Keratinocyte (primary cell): ENCODE measurements around the gene INAVA. TPM values are rescaled to one million over a fixed set of nuclear protein-coding genes. Genes with fewer than 3 reads are reported as not detected.

Experiments
- DNase-seq: peaks from one replicate; pipeline ENCODE4 v3.0.0-alpha.2; 2011; ENCODE audit warnings: low read depth, missing footprints, low spot score
- FAIRE-seq: peaks from 2 replicates; lab custom pipeline; 2011; peaks lifted over from hg19 to GRCh38; lab: Jason Lieb, UNC
- H2AFZ ChIP-seq: 2 replicates; pipeline ENCODE4 v1.6.0; 2012; ENCODE audit warnings: low read length, control low read depth, inconsistent platforms; ENCODE audit not compliant: control insufficient read depth
- H3K27ac ChIP-seq: 2 replicates; pipeline ENCODE4 v1.5.1; 2011; ENCODE audit warnings: low read length; ENCODE audit not compliant: control insufficient read depth, insufficient read depth
- H3K27me3 ChIP-seq: 3 replicates; pipeline ENCODE4 v1.6.0; 2011; ENCODE audit warnings: low read length; ENCODE audit not compliant: control insufficient read depth, insufficient read depth; ENCODE audit errors: extremely low read depth
- H3K36me3 ChIP-seq, 2 experiments: 2 replicates in 1 of 2; 3 replicates in 1 of 2; pipeline ENCODE4 v1.5.1; 2011; ENCODE audit warnings: low read length in 2 of 2, mild to moderate bottlenecking in 1 of 2; ENCODE audit not compliant: control insufficient read depth in 2 of 2, insufficient read depth in 2 of 2; ENCODE audit errors: extremely low read depth in 1 of 2
- H3K4me1 ChIP-seq: 3 replicates; pipeline ENCODE4 v1.5.1; 2011; ENCODE audit warnings: low read length; ENCODE audit not compliant: control insufficient read depth, insufficient read depth; ENCODE audit errors: extremely low read depth
- H3K4me2 ChIP-seq: 3 replicates; pipeline ENCODE4 v1.6.0; 2011; ENCODE audit warnings: low read depth, low read length; ENCODE audit not compliant: control insufficient read depth, insufficient read depth; ENCODE audit errors: extremely low read depth
- H3K4me3 ChIP-seq, 3 experiments: fragments of 200-600 bp in 1 of 3; sonication (generic) in 1 of 3; 2 replicates in 2 of 3; 3 replicates in 1 of 3; pipeline ENCODE4 v1.5.1; 2011 to 2016; ENCODE audit warnings: low read length in 3 of 3, mild to moderate bottlenecking in 3 of 3, control low read depth in 2 of 3, inconsistent platforms in 1 of 3, low read depth in 1 of 3, mixed read lengths in 1 of 3, mixed run types in 1 of 3, moderate library complexity in 1 of 3; ENCODE audit not compliant: control insufficient read depth in 2 of 3, insufficient read depth in 2 of 3; ENCODE audit errors: extremely low read depth in 1 of 3
- H3K79me2 ChIP-seq: 2 replicates; pipeline ENCODE4 v1.6.0; 2012; ENCODE audit warnings: low read length; ENCODE audit not compliant: control insufficient read depth, insufficient read depth
- H3K9ac ChIP-seq: 3 replicates; pipeline ENCODE4 v1.6.0; 2011; ENCODE audit warnings: low read length; ENCODE audit not compliant: control insufficient read depth, insufficient read depth; ENCODE audit errors: extremely low read depth
- H3K9me1 ChIP-seq: 3 replicates; pipeline ENCODE4 v1.6.0; 2011; ENCODE audit warnings: low read length; ENCODE audit not compliant: control insufficient read depth, insufficient read depth; ENCODE audit errors: extremely low read depth
- H3K9me3 ChIP-seq: 2 replicates; pipeline ENCODE4 v1.5.1; 2012; ENCODE audit warnings: low read depth, low read length; ENCODE audit not compliant: control insufficient read depth
- H4K20me1 ChIP-seq: 3 replicates; pipeline ENCODE4 v1.6.0; 2011; ENCODE audit warnings: low read length; ENCODE audit not compliant: control insufficient read depth, insufficient read depth; ENCODE audit errors: extremely low read depth
- CTCF ChIP-seq, 3 experiments: IDR thresholded peaks in 1 of 3; conservative IDR thresholded peaks in 1 of 3; optimal IDR thresholded peaks in 1 of 3; 2 replicates in 2 of 3; 3 replicates in 1 of 3; pipeline versions ENCODE3 to v1.5.1; 2011; ENCODE audit warnings: low read length in 3 of 3, mild to moderate bottlenecking in 3 of 3, moderate library complexity in 2 of 3, control low read depth in 1 of 3, inconsistent platforms in 1 of 3; ENCODE audit not compliant: insufficient read depth in 2 of 3; ENCODE audit errors: extremely low read depth in 1 of 3
- EZH2 ChIP-seq: IDR thresholded peaks from one replicate; pipeline ENCODE4 v1.6.1; 2012; ENCODE audit warnings: inconsistent platforms, mild to moderate bottlenecking, low read length, moderate library complexity
- dilution Hi-C: fragments of 300-500 bp; cut with MboI; formaldehyde crosslinking; loops from one replicate; pipeline ENCODE4 v1.7.0; 2020; ENCODE audit warnings: low sequenced_read_pairs; ENCODE audit not compliant: extremely low pct_ligation_motif_present
- polyA plus RNA-seq, 5 experiments: library from polyadenylated mRNA; depleted of rRNA in 3 of 5; stranded (reverse) in 3 of 5; stranded (forward) in 1 of 5; unstranded in 1 of 5; fragments of >200 nt; gene quantifications; 1 replicate in 1 of 5; 2 replicates in 3 of 5; 3 replicates in 1 of 5; pipeline versions ENCODE4 v1.2.1 to v1.2.3, GENCODE V29; 2011 to 2012; ENCODE audit warnings: missing spikeins in 2 of 5, low read depth in 1 of 5, low replicate concordance in 1 of 5

Gene INAVA
- polyA plus RNA-seq, 1 donor (not counting 4 experiments of a cell fraction or from before 2014, with no cell fraction given), result 12.5 TPM

- Histone ChIP-seq H2AFZ (no peak overlapping the region), H4K20me1 (no peaks in the 10 kb centered on the region), H3K9me3 (no peaks in the 10 kb centered on the region), H3K4me1 (no peaks in the 10 kb centered on the region), H3K27ac (no peak overlapping the region), H3K9me1 (no peaks in the 10 kb centered on the region), H3K4me3 (no peak overlapping the region), H3K4me2 (no peak overlapping the region), H3K79me2 (no peaks in the 10 kb centered on the region), H3K36me3 (peaks cover 35 to 38% of the 10 kb centered on the region in 2 experiments), H3K27me3 (no peaks in the 10 kb centered on the region), H3K9ac (no peak overlapping the region)
- dilution Hi-C loops, result no loop called here
- FAIRE-seq, result no peak
- TF ChIP-seq EZH2 (no peak), CTCF (optimal IDR thresholded peaks at IDR 0.05 in 1 of 3, IDR thresholded peaks at IDR 0.05 in 1 of 3, conservative IDR thresholded peaks at IDR 0.05 in 1 of 3; ENCODE audit: extremely low read depth in 1 of 3, insufficient read depth in 2 of 3, low read length in 3 of 3) (no peak)
- no peak for DNase-seq
Observed at GRCh38 chr1:200846398-200846797, 48.3 kb upstream of the INAVA start.

- no peak overlapping the region for H3K4me3 ChIP-seq
- no peaks in the 10 kb centered on the region for H3K4me1 ChIP-seq
- no peaks in the 10 kb centered on the region for H3K9me1 ChIP-seq
- no peak overlapping the region for H3K27ac ChIP-seq
- no peak overlapping the region for H2AFZ ChIP-seq
- dilution Hi-C loops, result no loop called here
- peaks cover 43 to 57% of the 10 kb centered on the region in 2 experiments for H3K36me3 ChIP-seq
- no peak for DNase-seq
- H3K79me2 ChIP-seq, result no peaks in the 10 kb centered on the region
- no peak overlapping the region for H3K9ac ChIP-seq
- FAIRE-seq, result no peak
- H4K20me1 ChIP-seq, result no peaks in the 10 kb centered on the region
- no peak overlapping the region for H3K4me2 ChIP-seq
- no peaks in the 10 kb centered on the region for H3K9me3 ChIP-seq
- TF ChIP-seq EZH2 (no peak), CTCF (optimal IDR thresholded peaks at IDR 0.05 in 1 of 3, IDR thresholded peaks at IDR 0.05 in 1 of 3, conservative IDR thresholded peaks at IDR 0.05 in 1 of 3; ENCODE audit: extremely low read depth in 1 of 3, insufficient read depth in 2 of 3, low read length in 3 of 3) (no peak)
- H3K27me3 ChIP-seq, result no peaks in the 10 kb centered on the region
Observed at GRCh38 chr1:200849430-200849829, 45.3 kb upstream of the INAVA start.
